PC-9 (cell line): ENCODE measurements around the gene SERP1. TPM values are rescaled to one million over a fixed set of nuclear protein-coding genes. Genes with fewer than 3 reads are reported as not detected.

ENCODE experiments used
- BruUV-seq: library from RNA; stranded (reverse); fragments of 400-500 nt; replicated peaks from 2 replicates; lab custom pipeline; 2021; lab: Mats Ljungman, UMichigan
- CTCF ChIA-PET: fragments of 300-600 bp; sonication (Branson Sonifier 250); formaldehyde crosslinking; loops from one replicate; lab custom pipeline; 2022; ENCODE audit warnings: antibody characterized with exemption; lab: Charles Lee
- POLR2A ChIA-PET: fragments of 300-600 bp; sonication (Branson Sonifier 250); formaldehyde crosslinking; loops from one replicate; lab custom pipeline; 2022; ENCODE audit warnings: antibody characterized with exemption; ENCODE audit not compliant: unreplicated experiment; lab: Charles Lee
- DNase-seq, 2 experiments: peaks; one replicate each; pipeline versions ENCODE4 v3.0.0 to v3.0.0-alpha.2; 2015 to 2022; ENCODE audit warnings: mixed read lengths in 1 of 2
- H2AFZ ChIP-seq: fragments of 200-600 bp; sonication (generic); 2 replicates; pipeline ENCODE4 v1.8.1; 2017; ENCODE audit warnings: antibody characterized with exemption
- H3F3A ChIP-seq: fragments of 200-600 bp; sonication (generic); 2 replicates; pipeline ENCODE4 v1.8.1; 2017; ENCODE audit warnings: antibody characterized with exemption, mild to moderate bottlenecking, low read depth; ENCODE audit not compliant: insufficient read depth
- H3K27ac ChIP-seq: fragments of 200-600 bp; sonication (generic); 2 replicates; pipeline ENCODE4 v1.6.1; 2016; ENCODE audit warnings: mixed run types
- H3K27me3 ChIP-seq: fragments of 200-600 bp; sonication (generic); 2 replicates; pipeline ENCODE4 v1.6.1; 2016; ENCODE audit warnings: low read depth, mixed run types; ENCODE audit not compliant: insufficient read depth
- H3K36me3 ChIP-seq: fragments of 200-600 bp; sonication (generic); 2 replicates; pipeline ENCODE4 v1.6.1; 2016; ENCODE audit warnings: low read depth, mixed run types
- H3K4me1 ChIP-seq: fragments of 200-600 bp; sonication (generic); replicated peaks from 2 replicates; pipeline ENCODE4 v1.6.1; 2016; ENCODE audit warnings: mixed run types; ENCODE audit not compliant: insufficient read depth
- H3K4me2 ChIP-seq: fragments of 200-600 bp; sonication (generic); 2 replicates; pipeline ENCODE4 v1.6.1; 2017; ENCODE audit warnings: mixed run types
- H3K4me3 ChIP-seq: fragments of 200-600 bp; sonication (generic); 2 replicates; pipeline ENCODE4 v1.6.1; 2016; ENCODE audit warnings: mixed run types
- H3K79me2 ChIP-seq: fragments of 200-600 bp; sonication (generic); 2 replicates; pipeline ENCODE4 v1.6.1; 2017; ENCODE audit warnings: low read depth, mixed run types
- H3K9me2 ChIP-seq: fragments of 200-600 bp; sonication (generic); 2 replicates; pipeline ENCODE4 v1.8.1; 2017; ENCODE audit warnings: mild to moderate bottlenecking; ENCODE audit not compliant: insufficient read depth
- H3K9me3 ChIP-seq: fragments of 200-600 bp; sonication (generic); 2 replicates; pipeline ENCODE4 v1.8.1; 2016; ENCODE audit warnings: low read depth; ENCODE audit not compliant: insufficient read depth
- H4K20me1 ChIP-seq: fragments of 200-600 bp; sonication (generic); 2 replicates; pipeline ENCODE4 v1.8.1; 2017; ENCODE audit not compliant: insufficient read depth
- EZH2 ChIP-seq: fragments of 200-600 bp; sonication (generic); IDR thresholded peaks from 2 replicates; pipeline ENCODE4 v1.8.0; 2017; ENCODE audit warnings: antibody characterized with exemption, low read depth
- intact Hi-C: fragments of 100-400 bp; cut with micrococcal nuclease; formaldehyde crosslinking; loops from one replicate; pipeline ENCODE4 v1.10.0; 2022; ENCODE audit not compliant: unreplicated experiment
- total RNA-seq: library from RNA; stranded (reverse); gene quantifications from 2 replicates; pipeline ENCODE4 v1.2.3, GENCODE V29; 2021
- TF ChIP-seq, protein P1 (sequence below): fragments of 200-600 bp; sonication (generic); conservative IDR thresholded peaks from 2 replicates; pipeline ENCODE4 v1.6.1; 2017; ENCODE audit warnings: mixed run types, antibody characterized with exemption, mild to moderate bottlenecking, moderate library complexity

Gene SERP1
- total RNA-seq, 1 experiment from 2014 or later = 106 TPM

GRCh38 chr3:150519026-150519425 lies 27.3 kb downstream of the SERP1 start:
- peak overlapping the region; percentile 71 for H2AFZ ChIP-seq
- H3K4me1 ChIP-seq = peaks cover 13% of the 10 kb centered on the region
- peaks cover 20% of the 10 kb centered on the region; the same call in 1 of the 2 replicates for H3K9me3 ChIP-seq
- TF ChIP-seq, protein P1, sequence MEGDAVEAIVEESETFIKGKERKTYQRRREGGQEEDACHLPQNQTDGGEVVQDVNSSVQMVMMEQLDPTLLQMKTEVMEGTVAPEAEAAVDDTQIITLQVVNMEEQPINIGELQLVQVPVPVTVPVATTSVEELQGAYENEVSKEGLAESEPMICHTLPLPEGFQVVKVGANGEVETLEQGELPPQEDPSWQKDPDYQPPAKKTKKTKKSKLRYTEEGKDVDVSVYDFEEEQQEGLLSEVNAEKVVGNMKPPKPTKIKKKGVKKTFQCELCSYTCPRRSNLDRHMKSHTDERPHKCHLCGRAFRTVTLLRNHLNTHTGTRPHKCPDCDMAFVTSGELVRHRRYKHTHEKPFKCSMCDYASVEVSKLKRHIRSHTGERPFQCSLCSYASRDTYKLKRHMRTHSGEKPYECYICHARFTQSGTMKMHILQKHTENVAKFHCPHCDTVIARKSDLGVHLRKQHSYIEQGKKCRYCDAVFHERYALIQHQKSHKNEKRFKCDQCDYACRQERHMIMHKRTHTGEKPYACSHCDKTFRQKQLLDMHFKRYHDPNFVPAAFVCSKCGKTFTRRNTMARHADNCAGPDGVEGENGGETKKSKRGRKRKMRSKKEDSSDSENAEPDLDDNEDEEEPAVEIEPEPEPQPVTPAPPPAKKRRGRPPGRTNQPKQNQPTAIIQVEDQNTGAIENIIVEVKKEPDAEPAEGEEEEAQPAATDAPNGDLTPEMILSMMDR = no peak
- no peak for TF ChIP-seq EZH2
- no peaks in the 10 kb centered on the region for H3F3A ChIP-seq
- peak overlapping the region; percentile 35 for H3K4me2 ChIP-seq
- peak in 1 of 2 experiments; percentile 80 for DNase-seq
- H3K27ac ChIP-seq = peak overlapping the region; percentile 68
- H4K20me1 ChIP-seq = no peaks in the 10 kb centered on the region
- H3K36me3 ChIP-seq = no peaks in the 10 kb centered on the region
- BruUV-seq = no TSS peak
- ChIA-PET CTCF (no interaction called here), POLR2A (interaction anchor here (0.6 to 0.7 kb wide), 2 partner anchors 107 to 939 kb away, joined by 3 to 5 read pairs; no protein-coding TSS in a partner anchor)
- no peaks in the 10 kb centered on the region for H3K79me2 ChIP-seq
- no peak overlapping the region for H3K4me3 ChIP-seq
- no peaks in the 10 kb centered on the region for H3K9me2 ChIP-seq
- H3K27me3 ChIP-seq = no peaks in the 10 kb centered on the region
- intact Hi-C loops = no loop called here

DNA sequence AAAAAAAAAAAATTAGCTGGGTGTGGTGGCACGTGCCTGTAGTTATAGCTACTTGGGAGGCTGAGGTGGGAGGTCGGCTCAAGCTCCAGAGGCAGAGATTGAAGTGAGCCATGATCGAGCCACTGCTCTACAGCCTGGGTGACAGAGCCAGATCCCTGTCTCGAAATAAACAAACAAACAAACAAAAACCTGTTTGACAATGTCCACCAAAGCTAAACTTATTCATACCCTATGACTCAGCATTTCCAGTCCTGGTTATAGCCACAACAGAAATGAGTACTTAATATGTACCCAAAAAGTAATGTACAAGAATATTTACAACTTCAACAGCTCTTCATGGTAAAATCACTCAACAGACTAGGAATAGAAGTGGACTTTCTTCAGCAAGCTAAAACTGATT lies 31.1 kb downstream of the SERP1 start:
- H3K4me2 ChIP-seq = peak overlapping the region; percentile 50
- ChIA-PET POLR2A (no interaction called here), CTCF (no interaction called here)
- H3K9me2 ChIP-seq = no peaks in the 10 kb centered on the region
- H3F3A ChIP-seq = no peaks in the 10 kb centered on the region
- no peak overlapping the region for H3K4me3 ChIP-seq
- no peaks in the 10 kb centered on the region for H3K79me2 ChIP-seq
- TF ChIP-seq EZH2 = no peak
- TF ChIP-seq, protein P1 = no peak
- DNase-seq = peak in 1 of 2 experiments; percentile 63
- peaks cover 13% of the 10 kb centered on the region for H3K4me1 ChIP-seq
- BruUV-seq = no TSS peak
- intact Hi-C loops = no loop called here
- H3K27ac ChIP-seq = peak overlapping the region; percentile 78
- no peaks in the 10 kb centered on the region for H4K20me1 ChIP-seq
- H3K9me3 ChIP-seq = peaks cover 24% of the 10 kb centered on the region
- no peaks in the 10 kb centered on the region for H3K27me3 ChIP-seq
- peak overlapping the region; percentile 68 for H2AFZ ChIP-seq
- H3K36me3 ChIP-seq = no peaks in the 10 kb centered on the region

GRCh38 chr3:150511122-150511821 lies 35.0 kb downstream of the SERP1 start:
- no peak overlapping the region for H3K27ac ChIP-seq
- no peak for TF ChIP-seq EZH2
- TF ChIP-seq, protein P1 = no peak
- H3K4me1 ChIP-seq = peaks cover 9% of the 10 kb centered on the region
- POLR2A ChIA-PET = no interaction called here
- no peaks in the 10 kb centered on the region for H3K27me3 ChIP-seq
- intact Hi-C loops = no loop called here
- no peaks in the 10 kb centered on the region for H3K9me2 ChIP-seq
- CTCF ChIA-PET = no interaction called here
- no peak overlapping the region for H3K4me2 ChIP-seq
- no peaks in the 10 kb centered on the region for H3K79me2 ChIP-seq
- no TSS peak for BruUV-seq
- no peak for DNase-seq
- H3K36me3 ChIP-seq = no peaks in the 10 kb centered on the region
- H4K20me1 ChIP-seq = no peaks in the 10 kb centered on the region
- no peaks in the 10 kb centered on the region for H3F3A ChIP-seq
- no peak overlapping the region for H2AFZ ChIP-seq
- no peak overlapping the region for H3K4me3 ChIP-seq
- peaks cover 11% of the 10 kb centered on the region for H3K9me3 ChIP-seq
